Left lung (tissue), 10 donors: ENCODE measurements around the gene GLT8D2. TPM values are rescaled to one million over a fixed set of nuclear protein-coding genes. Genes with fewer than 3 reads are reported as not detected.

Experiments
- ATAC-seq: fragments of 200-7000 bp; cut with Tn5 transposase; one replicate; pipeline ENCODE4 v1.9.1; 2020; ENCODE audit warnings: moderate library complexity
- DNase-seq, 4 donors: peaks; one replicate each; pipeline ENCODE4 v3.0.0-alpha.2; 2013 to 2020
- H3K27ac ChIP-seq, 2 donors: fragments of 200-600 bp; sonication (generic) in 1 of 2; one replicate each; pipeline versions ENCODE4 v1.5.0 to v1.8.0; 2020 to 2021
- H3K27me3 ChIP-seq, 2 donors: fragments of 200-600 bp; sonication (generic) in 1 of 2; one replicate each; pipeline versions ENCODE4 v1.5.0 to v1.8.0; 2020 to 2021
- H3K36me3 ChIP-seq, 2 donors: fragments of 200-600 bp; sonication (generic) in 1 of 2; one replicate each; pipeline versions ENCODE4 v1.5.0 to v1.8.0; 2020 to 2021
- H3K4me1 ChIP-seq, 2 donors: fragments of 200-600 bp; one replicate each; pipeline ENCODE4 v1.8.0; 2021
- H3K4me3 ChIP-seq, 2 donors: fragments of 200-600 bp; sonication (generic) in 1 of 2; one replicate each; pipeline versions ENCODE4 v1.5.0 to v1.8.0; 2020 to 2021; ENCODE audit warnings: mild to moderate bottlenecking in 1 of 2
- H3K9me3 ChIP-seq, 2 donors: fragments of 200-600 bp; sonication (generic) in 1 of 2; one replicate each; pipeline versions ENCODE4 v1.5.0 to v1.8.0; 2020 to 2021
- intact Hi-C, 2 donors: fragments of 100-400 bp; cut with DNase I; formaldehyde crosslinking; loops; one replicate each; pipeline versions ENCODE4 v1.11.2 to v1.14.2; 2022
- polyA plus RNA-seq, 6 donors: library from polyadenylated mRNA; unstranded; fragments of 120-200 nt; gene quantifications; one replicate each; pipeline ENCODE4 v1.2.1, GENCODE V29; 2013; ENCODE audit not compliant: insufficient read length in 6 of 6
- total RNA-seq, 2 donors: library from RNA; stranded (reverse); fragmentation: NEBNext Ultra II Directional; extraction: Animal tissue kit (Norgen Biotek cat#: 25700); gene quantifications; one replicate each; pipeline ENCODE4 v1.2.1, GENCODE V29; 2021
- TF ChIP-seq, protein P1 (sequence below), 2 donors: fragments of 200-600 bp; sonication (generic) in 1 of 2; IDR thresholded peaks; one replicate each; pipeline versions ENCODE4 v1.5.0 to v1.8.0; 2021; ENCODE audit warnings: antibody characterized with exemption in 2 of 2
- donor health status: DM: no; HTN: yes; CAD: no.
- donor health status: DM: no; HTN: no; CAD: no.

GLT8D2 gene
- total and polyA plus RNA-seq, 8 donors, result 7.5 to 34.6 (median 25.1) TPM

GRCh38 chr12:103996595-103996994 is 53.4 kb downstream of the GLT8D2 start:
- intact Hi-C loops, result no loop called here
- H3K27ac ChIP-seq, result no peak overlapping the region
- H3K9me3 ChIP-seq, result no peaks in the 10 kb centered on the region
- DNase-seq (no peak), ATAC-seq (no peak)
- H3K4me1 ChIP-seq, result no peaks in the 10 kb centered on the region
- H3K4me3 ChIP-seq, result no peak overlapping the region
- H3K36me3 ChIP-seq, result no peaks in the 10 kb centered on the region
- no peaks in the 10 kb centered on the region for H3K27me3 ChIP-seq
- TF ChIP-seq, protein P1, sequence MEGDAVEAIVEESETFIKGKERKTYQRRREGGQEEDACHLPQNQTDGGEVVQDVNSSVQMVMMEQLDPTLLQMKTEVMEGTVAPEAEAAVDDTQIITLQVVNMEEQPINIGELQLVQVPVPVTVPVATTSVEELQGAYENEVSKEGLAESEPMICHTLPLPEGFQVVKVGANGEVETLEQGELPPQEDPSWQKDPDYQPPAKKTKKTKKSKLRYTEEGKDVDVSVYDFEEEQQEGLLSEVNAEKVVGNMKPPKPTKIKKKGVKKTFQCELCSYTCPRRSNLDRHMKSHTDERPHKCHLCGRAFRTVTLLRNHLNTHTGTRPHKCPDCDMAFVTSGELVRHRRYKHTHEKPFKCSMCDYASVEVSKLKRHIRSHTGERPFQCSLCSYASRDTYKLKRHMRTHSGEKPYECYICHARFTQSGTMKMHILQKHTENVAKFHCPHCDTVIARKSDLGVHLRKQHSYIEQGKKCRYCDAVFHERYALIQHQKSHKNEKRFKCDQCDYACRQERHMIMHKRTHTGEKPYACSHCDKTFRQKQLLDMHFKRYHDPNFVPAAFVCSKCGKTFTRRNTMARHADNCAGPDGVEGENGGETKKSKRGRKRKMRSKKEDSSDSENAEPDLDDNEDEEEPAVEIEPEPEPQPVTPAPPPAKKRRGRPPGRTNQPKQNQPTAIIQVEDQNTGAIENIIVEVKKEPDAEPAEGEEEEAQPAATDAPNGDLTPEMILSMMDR (IDR thresholded peaks at IDR 0.05), result no peak

- H3K27ac ChIP-seq, result no peak overlapping the region
- H3K4me1 ChIP-seq, result no peaks in the 10 kb centered on the region
- no peak overlapping the region for H3K4me3 ChIP-seq
- no peaks in the 10 kb centered on the region for H3K27me3 ChIP-seq
- intact Hi-C loops, result no loop called here
- ATAC-seq, result no peak
- no peaks in the 10 kb centered on the region for H3K9me3 ChIP-seq
- H3K36me3 ChIP-seq, result peaks cover 0 to 21% of the 10 kb centered on the region in 2 donors
- no peak for DNase-seq
- TF ChIP-seq, protein P1 (IDR thresholded peaks at IDR 0.05), result no peak
Measured at GRCh38 chr12:103994235-103994634, 55.8 kb downstream of the GLT8D2 start.

- Histone ChIP-seq H3K36me3 (peaks cover 0 to 83% of the 10 kb centered on the region in 2 donors), H3K27ac (no peak overlapping the region), H3K9me3 (no peaks in the 10 kb centered on the region), H3K27me3 (no peaks in the 10 kb centered on the region), H3K4me3 (no peak overlapping the region), H3K4me1 (no peaks in the 10 kb centered on the region)
- no peak for DNase-seq
- ATAC-seq, result no peak
- intact Hi-C loops, result no loop called here
- TF ChIP-seq, protein P1 (IDR thresholded peaks at IDR 0.05), result no peak
Measured at GRCh38 chr12:103986829-103987228, 63.2 kb downstream of the GLT8D2 start.

DNA sequence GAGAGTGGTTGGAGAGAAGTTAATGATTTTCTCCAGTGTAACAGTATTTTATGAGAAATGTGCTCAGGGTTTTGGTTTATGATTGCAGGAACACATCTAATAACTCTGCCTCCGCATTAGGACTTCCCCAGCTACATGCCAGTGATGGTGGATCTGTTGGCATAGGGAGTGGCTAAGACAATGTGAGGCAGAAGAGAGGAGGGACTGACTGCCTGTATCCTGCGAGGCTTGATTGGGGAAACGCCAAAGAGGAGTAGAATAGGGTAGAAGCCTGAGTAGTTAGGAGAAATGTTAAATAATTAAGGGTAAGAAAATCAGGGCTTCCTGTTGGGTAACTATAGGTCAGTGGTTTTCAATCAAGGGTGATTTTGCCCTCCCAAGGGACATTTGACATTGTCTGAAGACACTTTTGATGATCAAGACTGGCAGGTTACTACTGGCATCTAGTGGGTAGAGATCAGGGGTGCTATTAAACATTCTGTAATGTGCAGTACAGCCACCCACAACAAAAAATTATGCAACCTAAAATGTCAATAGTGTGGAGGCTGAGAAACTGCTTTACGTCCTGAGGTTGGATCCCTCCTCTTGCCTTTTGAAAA is 71.5 kb downstream of the GLT8D2 start:
- intact Hi-C loops, result no loop called here
- no peak for DNase-seq
- H3K36me3 ChIP-seq, result peaks cover 0 to 67% of the 10 kb centered on the region in 2 donors

DNA sequence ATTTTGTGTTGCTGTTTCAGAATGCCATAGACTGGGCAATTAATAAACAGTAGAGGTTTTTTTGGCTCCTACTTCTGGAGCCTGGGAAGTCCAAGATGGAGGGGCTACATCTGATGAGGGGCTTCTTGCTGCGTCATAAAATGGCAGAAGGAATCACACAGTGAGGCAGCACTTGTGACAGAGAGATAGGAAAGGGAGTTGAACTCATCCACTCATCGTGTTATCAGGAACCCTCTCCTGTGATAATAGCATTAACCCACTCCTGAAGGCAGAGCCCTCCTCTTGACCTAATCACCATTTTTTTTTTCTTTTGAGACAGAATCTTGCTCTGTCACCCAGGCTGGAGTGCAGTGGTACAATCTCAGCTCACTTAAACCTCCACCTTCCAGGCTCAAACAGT is 74.6 kb downstream of the GLT8D2 start:
- Histone ChIP-seq H3K27ac (no peak overlapping the region), H3K27me3 (no peaks in the 10 kb centered on the region), H3K9me3 (no peaks in the 10 kb centered on the region), H3K36me3 (peaks cover 0 to 41% of the 10 kb centered on the region in 2 donors), H3K4me3 (no peak overlapping the region), H3K4me1 (peaks cover 0 to 21% of the 10 kb centered on the region in 2 donors)
- intact Hi-C loops, result no loop called here
- DNase-seq (no peak), ATAC-seq (no peak)
- TF ChIP-seq, protein P1 (IDR thresholded peaks at IDR 0.05), result no peak

More for the DNA sequence above, 71.5 kb downstream of the GLT8D2 start:
- no peak for ATAC-seq
- no peaks in the 10 kb centered on the region for H3K27me3 ChIP-seq
- no peak overlapping the region for H3K4me3 ChIP-seq
- H3K9me3 ChIP-seq, result no peaks in the 10 kb centered on the region
- H3K4me1 ChIP-seq, result peaks cover 0 to 2% of the 10 kb centered on the region in 2 donors
- no peak overlapping the region for H3K27ac ChIP-seq
- TF ChIP-seq, protein P1 (IDR thresholded peaks at IDR 0.05), result no peak
